ENCODE results near the gene MEA1.

The MEA1 gene

GRCh38 chr6:43037706-43038105 lies 24.0 kb upstream of the MEA1 start:
- no peak for DNase-seq

DNA sequence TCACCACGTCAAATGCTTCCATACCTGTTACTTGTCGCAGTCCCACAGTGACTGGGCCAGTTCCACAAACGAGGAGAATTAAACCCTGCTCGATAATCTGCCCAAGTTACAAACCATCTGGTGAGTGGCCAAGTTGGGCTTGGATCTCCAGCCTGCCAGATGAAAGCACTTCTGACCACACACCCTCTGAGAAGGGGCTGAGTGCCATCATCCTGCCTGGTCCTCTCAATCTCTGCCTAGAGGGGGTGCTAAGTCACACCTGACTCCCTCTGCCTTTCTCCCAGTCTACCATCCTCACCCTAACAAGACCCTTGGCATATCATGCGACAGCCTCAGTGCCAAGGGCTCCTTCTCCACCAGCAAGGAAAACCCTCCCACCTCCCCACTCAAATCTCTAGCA lies 23.5 kb upstream of the MEA1 start:
- DNase-seq: no peak

DNA sequence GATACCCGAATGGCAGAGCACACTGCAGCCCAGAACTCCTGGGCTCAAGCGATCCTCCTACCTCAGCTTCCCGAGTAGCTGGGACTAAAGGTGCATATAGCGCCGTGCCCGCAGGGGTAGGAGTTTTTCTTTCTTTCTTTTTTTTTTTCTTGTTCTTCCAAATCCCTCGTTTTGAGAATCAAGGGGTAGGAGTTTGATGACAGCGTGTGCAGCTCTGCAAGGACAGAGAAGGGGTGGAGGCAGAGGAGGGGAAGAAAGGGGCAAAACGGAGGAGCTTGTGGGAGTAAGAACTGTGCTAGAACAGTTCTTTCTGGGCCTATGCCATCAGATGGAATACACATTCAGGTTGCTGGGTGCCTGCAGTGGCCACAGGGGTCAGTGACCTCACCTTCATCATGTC lies 23.0 kb upstream of the MEA1 start:
- no peak for DNase-seq

DNA sequence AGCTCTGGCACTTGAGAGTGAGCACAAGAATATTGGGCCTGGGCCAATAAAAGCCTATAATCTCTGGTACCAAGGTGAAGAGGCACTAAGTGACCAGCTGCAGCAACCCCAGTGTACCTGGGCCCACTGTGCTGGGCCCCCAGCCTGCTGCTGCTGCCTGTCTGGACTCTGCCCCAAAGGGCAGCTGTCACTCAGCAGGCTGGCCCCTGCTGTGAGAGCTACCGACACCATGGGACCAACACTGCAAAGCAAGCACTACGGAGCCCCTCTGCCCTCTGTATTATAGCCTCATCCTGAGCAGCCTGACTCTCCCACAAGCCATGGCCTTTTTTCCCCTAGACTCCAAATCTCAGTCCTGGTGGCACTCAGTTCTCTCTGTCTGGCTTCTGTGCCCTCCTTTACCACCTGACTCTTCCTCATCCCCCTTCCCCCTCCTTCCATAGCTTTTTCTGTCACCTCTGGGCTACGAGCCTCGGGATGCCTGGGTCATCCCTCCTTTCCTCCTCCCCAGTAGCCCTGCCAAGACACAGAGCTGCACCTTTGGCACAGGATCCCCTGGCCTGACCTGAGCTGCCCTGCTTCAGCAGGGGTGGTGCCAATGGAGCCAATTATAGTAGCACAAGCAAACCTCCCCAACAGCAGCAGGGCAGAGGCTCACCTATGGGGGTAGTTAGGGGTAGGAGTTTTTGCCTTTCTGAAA lies 21.9 kb upstream of the MEA1 start:
- DNase-seq: no peak

DNA sequence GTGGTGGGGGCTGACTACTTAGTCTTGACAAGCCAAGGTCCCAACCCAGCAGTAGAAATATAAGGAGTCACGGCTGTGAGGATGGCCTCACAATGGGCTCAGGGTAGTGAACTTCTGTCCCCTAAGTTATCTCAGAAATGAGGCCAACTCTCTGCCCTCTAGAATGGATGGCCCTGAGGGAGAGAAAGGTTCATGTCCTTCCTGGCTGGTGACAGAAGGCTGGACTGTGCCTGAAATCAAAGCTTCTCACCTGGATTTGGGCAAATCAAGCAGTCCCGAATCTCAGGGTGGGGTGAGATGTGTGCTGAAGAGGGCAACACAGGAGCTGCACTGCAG lies 20.4 kb upstream of the MEA1 start:
- no peak for DNase-seq

- DNase-seq: no peak
Observed at GRCh38 chr6:43033496-43034189, 19.9 kb upstream of the MEA1 start.

GRCh38 chr6:43032326-43032725 lies 18.6 kb upstream of the MEA1 start:
- no peak for DNase-seq

- no peak for DNase-seq
Observed at GRCh38 chr6:43029120-43029519, 15.4 kb upstream of the MEA1 start.

DNA sequence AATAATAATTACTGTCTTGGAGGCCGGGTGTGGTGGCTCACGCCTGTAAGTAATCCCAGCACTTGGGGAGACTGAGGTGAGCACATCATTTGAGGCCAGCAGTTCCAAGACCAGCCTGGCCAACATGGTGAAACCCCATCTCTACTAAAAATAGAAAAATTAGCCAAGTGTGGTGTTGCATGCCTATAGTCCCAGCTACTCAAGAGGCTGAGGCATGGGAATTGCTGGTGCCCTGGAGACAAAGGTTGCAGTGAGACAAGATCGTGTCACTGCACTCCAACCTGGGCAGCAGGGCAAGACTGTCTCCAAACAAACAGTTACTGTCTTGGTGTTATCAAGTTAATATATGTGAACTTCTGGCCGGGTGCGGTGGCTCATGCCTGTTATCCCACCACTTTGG lies 12.6 kb upstream of the MEA1 start:
- DNase-seq: no peak

DNA sequence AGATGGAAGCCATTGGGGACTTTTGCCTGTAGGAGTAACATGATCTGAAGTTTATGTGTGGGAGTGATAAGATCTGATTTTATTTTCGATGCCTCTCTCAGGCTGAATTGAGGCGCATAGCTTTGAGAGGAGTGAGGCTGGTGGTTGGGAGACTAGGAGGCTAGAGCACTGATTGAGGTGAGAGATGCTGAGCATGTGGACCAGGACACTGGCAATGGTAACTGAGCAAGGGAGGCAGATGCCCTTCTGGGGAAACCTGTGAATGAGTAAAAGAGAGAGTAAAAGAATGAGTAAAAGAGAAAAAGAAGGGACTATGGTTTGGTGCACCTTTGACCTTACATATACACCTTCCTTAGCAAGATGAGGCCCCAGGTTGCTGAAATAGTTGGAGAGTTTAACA lies 10.7 kb upstream of the MEA1 start:
- DNase-seq: no peak

DNA sequence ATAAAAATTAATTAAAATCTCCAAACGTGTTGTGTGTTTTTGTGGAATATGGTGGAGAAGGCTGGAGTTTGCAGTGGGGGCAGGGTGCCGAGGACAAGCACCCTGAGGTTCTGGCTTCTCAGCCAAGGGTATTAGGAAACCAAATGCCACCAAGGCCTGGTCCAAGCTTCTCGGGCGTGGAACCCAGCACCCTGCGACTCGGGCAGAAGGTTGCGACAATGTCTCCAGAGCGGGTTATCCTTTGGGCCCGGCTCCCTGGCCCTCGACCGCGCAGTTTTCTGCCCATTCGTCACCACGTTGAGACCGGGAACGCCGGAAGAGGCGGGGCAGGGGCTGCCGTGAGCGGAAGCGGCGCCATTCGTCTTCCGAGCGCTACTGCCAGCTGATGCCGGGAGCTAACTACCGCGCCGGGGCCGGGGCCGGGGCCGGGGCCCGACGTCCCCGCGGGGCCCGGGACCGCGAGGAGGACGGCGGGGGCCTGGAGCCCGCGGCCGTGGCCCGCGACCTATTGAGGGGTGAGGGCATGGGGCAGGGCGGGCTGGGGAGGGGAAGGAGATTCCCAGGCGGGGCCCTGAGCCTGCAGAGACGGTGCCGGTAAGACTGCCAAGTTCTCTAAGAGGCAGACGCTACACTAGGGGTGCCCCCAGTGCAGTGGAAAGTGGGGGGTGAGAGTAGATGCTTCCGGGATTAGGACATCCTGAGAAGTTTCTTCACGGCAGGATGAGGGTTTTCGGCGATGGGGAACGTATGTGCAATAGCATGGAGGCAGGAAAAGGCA lies 7.7 kb upstream of the MEA1 start, which contains the start of gene RRP36:
RRP36 (plus strand) TSS at position 354 of the 778 bp plus-strand sequence; CDS start at position 386, 32 bp downstream.
- peak; percentile 69 for DNase-seq

DNA sequence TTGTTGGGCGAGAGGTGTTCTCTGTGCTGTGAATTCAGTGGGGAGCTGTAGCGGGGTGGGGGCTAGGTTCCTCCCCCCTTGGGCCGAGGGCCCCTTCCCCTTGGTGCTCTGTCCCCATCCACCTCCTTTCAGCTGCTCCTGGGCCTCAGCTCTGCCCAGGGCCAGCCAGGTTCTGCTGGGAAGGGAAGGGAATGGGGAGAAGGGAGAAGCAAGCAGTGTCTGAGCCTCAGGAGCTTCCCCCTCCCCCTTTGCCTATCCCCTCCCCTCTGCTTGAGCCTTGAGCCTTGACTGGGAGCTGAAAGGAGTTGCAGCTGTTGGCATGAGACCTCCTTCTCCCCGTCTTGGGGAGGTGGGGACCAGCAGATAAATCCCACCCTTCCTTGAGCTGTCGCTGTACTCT lies 7.1 kb upstream of the MEA1 start:
- no peak for DNase-seq

DNA sequence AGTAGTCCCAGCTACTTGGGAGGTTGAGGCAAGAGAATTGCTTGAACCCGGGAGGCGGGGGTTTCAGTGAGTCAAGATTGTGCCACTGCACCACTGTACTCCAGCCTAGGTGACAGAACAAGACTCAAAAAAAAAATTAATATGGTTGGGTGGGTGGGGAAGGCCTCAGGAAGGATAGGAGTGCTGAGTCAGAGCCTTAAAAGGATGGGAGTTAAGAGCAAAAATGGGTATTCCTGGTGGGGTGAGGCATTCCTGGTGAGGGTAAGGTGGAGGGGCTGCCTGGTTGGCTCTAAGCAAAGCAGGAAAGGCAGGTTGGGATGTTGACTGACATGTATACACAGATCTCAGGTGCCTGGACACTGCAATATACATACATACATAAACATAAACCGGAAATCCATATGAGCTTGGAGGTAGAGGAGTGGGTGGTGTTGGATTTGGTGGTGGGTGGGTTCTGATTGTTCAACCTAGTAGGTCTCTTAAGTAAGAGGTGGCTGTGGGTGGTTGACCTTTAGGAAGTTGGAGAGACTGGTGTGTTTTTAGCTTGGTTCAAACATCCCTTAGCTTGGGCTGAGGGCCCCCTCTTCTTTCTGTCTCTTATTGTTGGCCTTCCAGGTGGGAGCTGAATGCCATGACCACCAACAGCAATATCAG lies 6.4 kb upstream of the MEA1 start:
- no peak for DNase-seq

GRCh38 chr6:43019152-43019551 lies 5.4 kb upstream of the MEA1 start:
- DNase-seq: no peak

DNA sequence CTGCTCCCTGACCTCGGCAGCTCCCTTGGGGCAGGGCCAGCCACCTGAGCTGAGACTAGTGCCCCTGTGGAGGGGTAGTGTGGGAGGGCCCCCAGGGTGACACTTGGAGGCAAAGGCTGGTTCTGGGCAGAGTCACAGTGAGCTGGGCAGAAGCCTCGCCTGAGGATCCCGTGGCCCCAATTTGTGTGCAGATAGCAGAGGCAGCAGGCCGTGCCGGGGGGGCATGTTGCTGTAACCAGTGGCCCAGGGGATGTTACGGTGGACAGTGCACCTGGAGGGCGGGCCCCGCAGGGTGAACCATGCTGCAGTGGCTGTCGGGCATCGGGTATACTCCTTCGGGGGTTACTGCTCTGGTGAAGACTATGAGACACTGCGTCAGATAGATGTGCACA lies 3.2 kb upstream of the MEA1 start:
- DNase-seq: no peak

DNA sequence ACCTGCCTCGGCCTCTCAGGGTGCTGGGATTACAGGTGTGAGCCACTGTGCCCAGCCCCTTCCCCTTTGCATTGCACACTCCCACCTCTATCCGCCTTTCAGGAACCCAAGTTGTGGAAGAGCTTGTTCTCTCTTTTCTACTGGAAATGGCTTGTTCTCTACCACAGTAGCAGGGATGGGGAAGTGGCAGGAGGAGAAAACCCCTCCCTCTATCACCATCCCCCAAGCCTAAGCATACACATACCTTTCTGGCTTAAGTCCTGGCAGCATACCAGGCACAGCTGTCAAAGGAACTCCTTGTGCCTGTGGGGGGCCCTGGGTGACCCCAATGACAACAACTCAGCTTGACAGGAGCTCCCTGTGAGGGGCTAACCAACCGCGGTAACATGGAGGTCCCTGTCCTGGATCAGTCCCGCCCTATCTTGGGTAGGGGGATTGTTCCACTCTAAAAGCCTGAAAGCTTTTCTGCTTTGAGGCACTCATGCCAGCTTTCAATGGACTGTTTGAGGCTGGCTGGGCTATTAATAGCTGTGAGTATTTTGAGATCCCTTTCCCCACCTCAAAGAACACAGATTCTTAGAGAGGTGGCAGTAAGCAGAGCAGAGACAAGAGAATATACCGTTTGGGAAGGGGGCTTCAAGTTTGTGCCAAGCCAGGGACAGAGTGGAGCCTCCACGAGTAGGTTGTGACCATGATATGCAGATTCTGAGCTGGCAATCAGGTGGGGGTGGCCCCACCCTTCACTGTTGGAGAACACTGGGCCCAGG lies 2.6 kb upstream of the MEA1 start:
- DNase-seq: no peak

DNA sequence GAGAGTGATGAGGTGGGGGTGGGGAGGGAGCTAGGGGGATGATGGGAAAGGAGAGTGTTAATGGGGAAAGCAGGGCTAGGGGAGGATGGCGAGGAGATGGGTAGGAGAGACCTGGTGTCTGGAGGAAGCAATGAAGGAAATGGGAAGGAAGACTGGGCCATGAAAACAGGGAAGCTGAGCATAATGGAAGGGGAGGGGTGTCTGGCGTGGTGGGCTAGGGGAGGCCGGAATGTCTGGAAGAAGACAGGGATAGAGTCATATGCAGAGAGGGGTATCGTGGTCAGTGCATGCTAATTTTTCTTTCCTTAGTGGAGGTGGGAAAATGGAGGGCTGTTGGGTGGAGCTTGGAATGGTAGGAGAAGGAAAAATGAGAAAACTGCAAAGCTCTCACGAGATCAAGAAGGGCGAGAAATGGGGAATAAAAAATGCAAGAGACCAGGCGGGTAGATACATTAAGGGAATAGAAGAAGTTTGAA lies 726 bp upstream of the MEA1 start:
- no peak for DNase-seq

- DNase-seq: no peak
Observed at GRCh38 chr6:43013097-43013842, 476 bp downstream of the MEA1 start.

GRCh38 chr6:43012364-43012763 lies 1.4 kb downstream of the MEA1 start:
- no peak for DNase-seq

DNA sequence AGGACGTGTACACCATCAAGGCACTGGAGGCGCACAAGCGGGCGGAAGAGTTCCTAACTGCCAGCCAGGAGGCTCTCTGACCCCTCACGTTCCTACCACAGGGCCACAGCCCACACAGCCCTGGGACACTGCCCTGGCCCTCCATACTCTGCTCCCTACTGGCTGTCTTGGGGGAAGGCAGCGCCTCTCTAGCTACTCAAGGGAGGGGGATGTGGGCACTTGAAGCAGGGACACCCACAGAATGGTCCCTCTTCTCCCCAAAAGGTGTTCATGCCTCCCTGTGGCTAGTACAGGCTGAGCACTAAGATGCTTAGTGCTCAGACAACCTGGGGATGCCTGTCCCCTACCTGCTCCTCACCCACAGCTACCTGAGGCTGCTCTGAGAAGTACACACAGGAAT lies 2.5 kb downstream of the MEA1 start:
- no peak for DNase-seq

- peak; percentile 47 for DNase-seq
Observed at GRCh38 chr6:43009124-43009523, 4.6 kb downstream of the MEA1 start.

- DNase-seq: no peak
Observed at GRCh38 chr6:43007126-43007525, 6.6 kb downstream of the MEA1 start.
